CD4-positive, CD25-positive, alpha-beta regulatory T cell (primary cell): Measurements from ENCODE around the gene ZDHHC13. TPM values are rescaled to one million over a fixed set of nuclear protein-coding genes. Genes with fewer than 3 reads are reported as not detected.

Experiments used
- ATAC-seq, 2 donors: fragments of 150-1000 bp; cut with Tn5 transposase; one replicate each; pipeline ENCODE4 v1.10.0; 2021; ENCODE audit warnings: low read depth in 2 of 2, moderate number of reproducible peaks in 2 of 2, moderate library complexity in 1 of 2
- DNase-seq, 3 donors: peaks; one replicate each; pipeline versions ENCODE4 v3.0.0 to v3.0.0-alpha.2; 2012 to 2022; ENCODE audit warnings: mixed read lengths in 1 of 3
- H3K27ac ChIP-seq: one replicate; pipeline ENCODE4 v1.7.0; 2013; ENCODE audit warnings: mild to moderate bottlenecking, low read length; ENCODE audit not compliant: insufficient read depth, poor library complexity, severe bottlenecking
- H3K27me3 ChIP-seq: one replicate; pipeline ENCODE4 v1.7.0; 2013; ENCODE audit warnings: low read length; ENCODE audit not compliant: control insufficient read depth, insufficient read depth
- H3K36me3 ChIP-seq: one replicate; pipeline ENCODE4 v1.7.0; 2013; ENCODE audit warnings: mild to moderate bottlenecking, low read length, moderate library complexity; ENCODE audit not compliant: control insufficient read depth, insufficient read depth
- H3K4me1 ChIP-seq: 2 replicates; pipeline ENCODE4 v1.7.0; 2013; ENCODE audit warnings: mild to moderate bottlenecking, low read length; ENCODE audit not compliant: insufficient read depth, control insufficient read depth, poor library complexity, severe bottlenecking
- H3K4me3 ChIP-seq: one replicate; pipeline ENCODE4 v1.7.0; 2013; ENCODE audit warnings: low read depth, mild to moderate bottlenecking, low read length, moderate library complexity
- H3K9me3 ChIP-seq, 2 experiments: 1 replicate in 1 of 2; 2 replicates in 1 of 2; pipeline ENCODE4 v1.7.0; 2013; ENCODE audit warnings: low read length in 2 of 2, mild to moderate bottlenecking in 1 of 2, moderate library complexity in 1 of 2; ENCODE audit not compliant: control insufficient read depth in 2 of 2
- H3K27ac Mint-ChIP-seq, 3 donors: one replicate each; pipeline ENCODE4 v1.8.0; 2020 to 2022; ENCODE audit warnings: mild to moderate bottlenecking in 3 of 3, mixed read lengths in 3 of 3, moderate library complexity in 2 of 3
- H3K27me3 Mint-ChIP-seq: one replicate; pipeline ENCODE4 v1.8.0; 2022; ENCODE audit warnings: mild to moderate bottlenecking, mixed read lengths
- H3K36me3 Mint-ChIP-seq: one replicate; pipeline ENCODE4 v1.8.0; 2020; ENCODE audit warnings: mixed read lengths
- H3K4me1 Mint-ChIP-seq, 4 donors: one replicate each; pipeline ENCODE4 v1.8.0; 2020 to 2022; ENCODE audit warnings: mixed read lengths in 4 of 4, mild to moderate bottlenecking in 1 of 4
- H3K4me3 Mint-ChIP-seq, 4 donors: one replicate each; pipeline ENCODE4 v1.8.0; 2020 to 2022; ENCODE audit warnings: mild to moderate bottlenecking in 4 of 4, mixed read lengths in 4 of 4, moderate library complexity in 3 of 4
- H3K9me3 Mint-ChIP-seq, 7 donors: one replicate each; pipeline ENCODE4 v1.8.0; 2020 to 2022; ENCODE audit warnings: mixed read lengths in 7 of 7, mild to moderate bottlenecking in 3 of 7, moderate library complexity in 2 of 7
- polyA plus RNA-seq, 4 donors: library from polyadenylated mRNA; unstranded; fragments of 300-500 nt; fragmentation: Illumina TruSeq; gene quantifications; one replicate each; pipeline ENCODE4 v1.2.3, GENCODE V29; 2021
- total RNA-seq: library from RNA; stranded (reverse); gene quantifications from one replicate; pipeline ENCODE4 v1.2.3, GENCODE V29; 2022

The ZDHHC13 gene
- total and polyA plus RNA-seq, 5 donors from 2014 or later = 9.6 to 21.0 (median 16.2) TPM

- Histone ChIP-seq H3K9me3 (no peaks in the 10 kb centered on the region), H3K4me1 (no peaks in the 10 kb centered on the region), H3K36me3 (no peaks in the 10 kb centered on the region), H3K27me3 (no peaks in the 10 kb centered on the region), H3K27ac (no peak overlapping the region), H3K4me3 (no peak overlapping the region)
- H3K27ac Mint-ChIP-seq = no peak overlapping the region
- H3K36me3 Mint-ChIP-seq = peaks cover 5% of the 10 kb centered on the region
- no peak overlapping the region for H3K4me3 Mint-ChIP-seq
- H3K4me1 Mint-ChIP-seq = no peaks in the 10 kb centered on the region
- no peaks in the 10 kb centered on the region for H3K9me3 Mint-ChIP-seq
- DNase-seq = no peak
- no peak for ATAC-seq
- H3K27me3 Mint-ChIP-seq = no peaks in the 10 kb centered on the region
Observed at GRCh38 chr11:19187114-19187832, 70.3 kb downstream of the ZDHHC13 start.

DNA sequence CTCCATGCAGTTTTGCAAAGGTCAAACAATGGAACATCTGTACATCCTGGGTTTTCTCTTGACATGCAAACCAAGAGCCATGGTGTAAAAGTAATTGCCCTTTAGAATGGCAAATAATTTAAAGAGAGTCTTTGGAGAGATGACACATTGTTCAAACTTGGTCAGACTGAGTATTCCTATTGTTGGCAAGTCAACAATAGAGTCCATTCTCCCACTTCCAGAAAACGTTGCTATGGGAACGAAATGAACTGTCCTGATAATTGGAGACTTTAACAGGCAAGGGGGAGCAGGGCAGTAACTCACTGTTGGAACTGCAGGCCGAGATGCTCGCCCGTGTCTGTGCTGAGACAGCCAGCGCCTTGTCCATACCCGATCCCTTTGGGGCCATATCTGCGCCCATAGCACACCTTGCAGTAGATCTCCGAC lies 70.9 kb downstream of the ZDHHC13 start:
- H3K27ac Mint-ChIP-seq = no peak overlapping the region
- Histone ChIP-seq H3K27me3 (no peaks in the 10 kb centered on the region), H3K36me3 (no peaks in the 10 kb centered on the region), H3K27ac (no peak overlapping the region), H3K9me3 (no peaks in the 10 kb centered on the region), H3K4me3 (no peak overlapping the region), H3K4me1 (no peaks in the 10 kb centered on the region)
- peaks cover 5% of the 10 kb centered on the region for H3K36me3 Mint-ChIP-seq
- H3K27me3 Mint-ChIP-seq = no peaks in the 10 kb centered on the region
- no peaks in the 10 kb centered on the region for H3K9me3 Mint-ChIP-seq
- H3K4me1 Mint-ChIP-seq = no peaks in the 10 kb centered on the region
- no peak overlapping the region for H3K4me3 Mint-ChIP-seq
- ATAC-seq = no peak
- DNase-seq = no peak

- Mint-ChIP-seq H3K27me3 (no peaks in the 10 kb centered on the region), H3K9me3 (no peaks in the 10 kb centered on the region), H3K4me1 (no peaks in the 10 kb centered on the region), H3K36me3 (peaks cover 3% of the 10 kb centered on the region), H3K27ac (no peak overlapping the region), H3K4me3 (no peak overlapping the region)
- Histone ChIP-seq H3K27ac (no peak overlapping the region), H3K27me3 (no peaks in the 10 kb centered on the region), H3K9me3 (no peaks in the 10 kb centered on the region), H3K36me3 (no peaks in the 10 kb centered on the region), H3K4me3 (no peak overlapping the region), H3K4me1 (no peaks in the 10 kb centered on the region)
- ATAC-seq = no peak
- no peak for DNase-seq
Observed at GRCh38 chr11:19191530-19192169, 74.7 kb downstream of the ZDHHC13 start.

DNA sequence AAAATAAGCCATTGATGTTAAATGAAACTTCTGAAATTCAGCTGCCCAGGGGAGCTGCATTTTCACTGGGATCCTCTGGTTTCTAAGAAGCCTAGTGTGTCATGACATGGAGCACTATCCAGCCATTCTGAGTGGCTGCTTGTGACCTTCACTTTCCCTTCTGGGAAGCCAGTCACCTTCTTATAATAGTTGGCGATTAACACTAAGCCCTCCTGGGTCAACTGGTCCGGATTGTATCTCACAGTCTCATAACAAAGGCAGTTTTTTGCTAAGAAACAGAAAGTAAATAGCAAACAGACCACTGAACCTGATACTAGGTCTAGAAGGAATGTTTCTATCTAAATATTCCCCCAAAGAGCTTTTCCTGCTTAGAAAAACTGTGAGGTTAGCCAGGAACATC lies 76.9 kb downstream of the ZDHHC13 start:
- H3K9me3 Mint-ChIP-seq = no peaks in the 10 kb centered on the region
- no peak overlapping the region for H3K27ac ChIP-seq
- H3K27me3 ChIP-seq = no peaks in the 10 kb centered on the region
- H3K27me3 Mint-ChIP-seq = peaks cover 9% of the 10 kb centered on the region
- H3K27ac Mint-ChIP-seq = no peak overlapping the region
- no peak for ATAC-seq
- no peaks in the 10 kb centered on the region for H3K9me3 ChIP-seq
- no peak overlapping the region for H3K4me3 Mint-ChIP-seq
- no peaks in the 10 kb centered on the region for H3K36me3 ChIP-seq
- no peak for DNase-seq
- no peak overlapping the region for H3K4me3 ChIP-seq
- no peaks in the 10 kb centered on the region for H3K4me1 Mint-ChIP-seq
- H3K36me3 Mint-ChIP-seq = no peaks in the 10 kb centered on the region
- H3K4me1 ChIP-seq = no peaks in the 10 kb centered on the region

GRCh38 chr11:19194620-19195308 lies 77.8 kb downstream of the ZDHHC13 start:
- no peaks in the 10 kb centered on the region for H3K36me3 ChIP-seq
- no peaks in the 10 kb centered on the region for H3K27me3 ChIP-seq
- H3K4me3 Mint-ChIP-seq = no peak overlapping the region
- no peak overlapping the region for H3K27ac Mint-ChIP-seq
- H3K9me3 Mint-ChIP-seq = no peaks in the 10 kb centered on the region
- ATAC-seq = no peak
- peaks cover 14% of the 10 kb centered on the region for H3K27me3 Mint-ChIP-seq
- no peaks in the 10 kb centered on the region for H3K9me3 ChIP-seq
- DNase-seq = no peak
- no peak overlapping the region for H3K27ac ChIP-seq
- no peaks in the 10 kb centered on the region for H3K4me1 Mint-ChIP-seq
- H3K4me1 ChIP-seq = no peaks in the 10 kb centered on the region
- no peaks in the 10 kb centered on the region for H3K36me3 Mint-ChIP-seq
- no peak overlapping the region for H3K4me3 ChIP-seq

- no peak overlapping the region for H3K27ac Mint-ChIP-seq
- H3K4me3 Mint-ChIP-seq = no peak overlapping the region
- no peaks in the 10 kb centered on the region for H3K9me3 Mint-ChIP-seq
- H3K36me3 Mint-ChIP-seq = no peaks in the 10 kb centered on the region
- ATAC-seq = no peak
- H3K9me3 ChIP-seq = no peaks in the 10 kb centered on the region
- H3K4me1 Mint-ChIP-seq = peaks cover 0 to 4% (median 0%) of the 10 kb centered on the region in 4 donors
- H3K4me3 ChIP-seq = no peak overlapping the region
- no peaks in the 10 kb centered on the region for H3K4me1 ChIP-seq
- DNase-seq = no peak
- peaks cover 18% of the 10 kb centered on the region for H3K27me3 Mint-ChIP-seq
- peaks cover 3% of the 10 kb centered on the region for H3K27me3 ChIP-seq
- no peak overlapping the region for H3K27ac ChIP-seq
- H3K36me3 ChIP-seq = no peaks in the 10 kb centered on the region
Observed at GRCh38 chr11:19196432-19196831, 79.5 kb downstream of the ZDHHC13 start.

GRCh38 chr11:19199048-19199447 lies 82.1 kb downstream of the ZDHHC13 start:
- DNase-seq (no peak), ATAC-seq (no peak)
- Histone ChIP-seq H3K4me3 (no peak overlapping the region), H3K27me3 (peaks cover 3% of the 10 kb centered on the region), H3K36me3 (no peaks in the 10 kb centered on the region), H3K9me3 (no peaks in the 10 kb centered on the region), H3K27ac (no peak overlapping the region), H3K4me1 (no peaks in the 10 kb centered on the region)
- no peaks in the 10 kb centered on the region for H3K36me3 Mint-ChIP-seq
- peaks cover 18% of the 10 kb centered on the region for H3K27me3 Mint-ChIP-seq
- H3K9me3 Mint-ChIP-seq = no peaks in the 10 kb centered on the region
- H3K4me1 Mint-ChIP-seq = peaks cover 0 to 4% (median 0%) of the 10 kb centered on the region in 4 donors
- H3K27ac Mint-ChIP-seq = no peak overlapping the region
- no peak overlapping the region for H3K4me3 Mint-ChIP-seq
